BE2C (cell line): Measurements from ENCODE around the gene CSN1S1.

Experiments
- DNase-seq: peaks from one replicate; pipeline ENCODE4 v3.0.0-alpha.2; 2020
- H3K27me3 ChIP-seq: fragments of 250-450 bp; sonication (Bioruptor Pico); 2 replicates; pipeline ENCODE4 v1.5.1; 2020; ENCODE audit warnings: mild to moderate bottlenecking
- H3K36me3 ChIP-seq: fragments of 250-450 bp; sonication (Bioruptor Pico); 2 replicates; pipeline ENCODE4 v1.5.1; 2020; ENCODE audit warnings: mild to moderate bottlenecking
- H3K4me1 ChIP-seq: fragments of 250-450 bp; sonication (Bioruptor Pico); 2 replicates; pipeline ENCODE4 v1.5.1; 2020
- H3K4me3 ChIP-seq: 2 replicates; pipeline ENCODE4 v1.5.1; 2011; ENCODE audit warnings: low read depth, low read length
- H3K9me3 ChIP-seq: fragments of 250-450 bp; sonication (Bioruptor Pico); 2 replicates; pipeline ENCODE4 v1.5.1; 2020
- CTCF ChIP-seq: IDR thresholded peaks from 2 replicates; pipeline ENCODE4 v1.5.1; 2012; ENCODE audit warnings: mild to moderate bottlenecking, low read depth, low read length

Gene CSN1S1

GRCh38 chr4:69974631-69975030 lies 43.8 kb downstream of the CSN1S1 start:
- no peaks in the 10 kb centered on the region for H3K36me3 ChIP-seq
- no peaks in the 10 kb centered on the region for H3K4me1 ChIP-seq
- no peak for TF ChIP-seq CTCF
- no peaks in the 10 kb centered on the region for H3K9me3 ChIP-seq
- no peak for DNase-seq
- no peaks in the 10 kb centered on the region for H3K27me3 ChIP-seq
- no peak overlapping the region for H3K4me3 ChIP-seq

- no peak for DNase-seq
These were observed 46.7 kb downstream of the CSN1S1 start for GRCh38 chr4:69977582-69977981.

GRCh38 chr4:69984030-69984443 lies 53.2 kb downstream of the CSN1S1 start:
- Histone ChIP-seq H3K9me3 (no peaks in the 10 kb centered on the region), H3K4me3 (no peak overlapping the region), H3K27me3 (no peaks in the 10 kb centered on the region), H3K36me3 (no peaks in the 10 kb centered on the region; the same call in 1 of the 2 replicates), H3K4me1 (no peaks in the 10 kb centered on the region)
- peak; percentile 22 for DNase-seq
- TF ChIP-seq CTCF: no peak

More at GRCh38 chr4:69977582-69977981, 46.7 kb downstream of the CSN1S1 start:
- no peak overlapping the region for H3K4me3 ChIP-seq
- no peak for TF ChIP-seq CTCF
- H3K36me3 ChIP-seq: no peaks in the 10 kb centered on the region
- no peaks in the 10 kb centered on the region for H3K9me3 ChIP-seq
- no peaks in the 10 kb centered on the region for H3K4me1 ChIP-seq
- no peaks in the 10 kb centered on the region for H3K27me3 ChIP-seq

GRCh38 chr4:69986663-69987062 lies 55.8 kb downstream of the CSN1S1 start:
- no peak for TF ChIP-seq CTCF
- Histone ChIP-seq H3K4me3 (no peak overlapping the region), H3K9me3 (no peaks in the 10 kb centered on the region), H3K4me1 (no peaks in the 10 kb centered on the region), H3K27me3 (no peaks in the 10 kb centered on the region), H3K36me3 (no peaks in the 10 kb centered on the region; the same call in 1 of the 2 replicates)
- DNase-seq: no peak

- no peak for DNase-seq
- Histone ChIP-seq H3K4me3 (no peak overlapping the region), H3K27me3 (no peaks in the 10 kb centered on the region), H3K36me3 (no peaks in the 10 kb centered on the region; the same call in 1 of the 2 replicates), H3K9me3 (no peaks in the 10 kb centered on the region), H3K4me1 (no peaks in the 10 kb centered on the region)
- no peak for TF ChIP-seq CTCF
These were observed 60.1 kb downstream of the CSN1S1 start for GRCh38 chr4:69991016-69991415.

GRCh38 chr4:69994782-69995181 lies 63.9 kb downstream of the CSN1S1 start:
- TF ChIP-seq CTCF: no peak
- H3K36me3 ChIP-seq: no peaks in the 10 kb centered on the region
- H3K4me3 ChIP-seq: no peak overlapping the region
- H3K4me1 ChIP-seq: no peaks in the 10 kb centered on the region
- DNase-seq: no peak
- H3K9me3 ChIP-seq: no peaks in the 10 kb centered on the region
- H3K27me3 ChIP-seq: no peaks in the 10 kb centered on the region
